ENCODE data around the gene HS6ST1.

GRCh38 chr2:128363934-128364361, 45.3 kb upstream of the HS6ST1 start:
- TF ChIP-seq, protein P1, sequence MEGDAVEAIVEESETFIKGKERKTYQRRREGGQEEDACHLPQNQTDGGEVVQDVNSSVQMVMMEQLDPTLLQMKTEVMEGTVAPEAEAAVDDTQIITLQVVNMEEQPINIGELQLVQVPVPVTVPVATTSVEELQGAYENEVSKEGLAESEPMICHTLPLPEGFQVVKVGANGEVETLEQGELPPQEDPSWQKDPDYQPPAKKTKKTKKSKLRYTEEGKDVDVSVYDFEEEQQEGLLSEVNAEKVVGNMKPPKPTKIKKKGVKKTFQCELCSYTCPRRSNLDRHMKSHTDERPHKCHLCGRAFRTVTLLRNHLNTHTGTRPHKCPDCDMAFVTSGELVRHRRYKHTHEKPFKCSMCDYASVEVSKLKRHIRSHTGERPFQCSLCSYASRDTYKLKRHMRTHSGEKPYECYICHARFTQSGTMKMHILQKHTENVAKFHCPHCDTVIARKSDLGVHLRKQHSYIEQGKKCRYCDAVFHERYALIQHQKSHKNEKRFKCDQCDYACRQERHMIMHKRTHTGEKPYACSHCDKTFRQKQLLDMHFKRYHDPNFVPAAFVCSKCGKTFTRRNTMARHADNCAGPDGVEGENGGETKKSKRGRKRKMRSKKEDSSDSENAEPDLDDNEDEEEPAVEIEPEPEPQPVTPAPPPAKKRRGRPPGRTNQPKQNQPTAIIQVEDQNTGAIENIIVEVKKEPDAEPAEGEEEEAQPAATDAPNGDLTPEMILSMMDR (conservative IDR thresholded peaks at IDR 0.05 in 1 of 2, IDR thresholded peaks at IDR 0.05 in 1 of 2; ENCODE audit: extremely low read depth in 1 of 2, insufficient read depth in 1 of 2, low read depth in 1 of 2, low read length in 2 of 2), result no peak
- no peak for TF ChIP-seq EZH2 (IDR thresholded peaks at IDR 0.05; ENCODE audit: borderline replicate concordance, low read length)
